ENCODE measurements around the gene OVOL2.

The OVOL2 gene

DNA sequence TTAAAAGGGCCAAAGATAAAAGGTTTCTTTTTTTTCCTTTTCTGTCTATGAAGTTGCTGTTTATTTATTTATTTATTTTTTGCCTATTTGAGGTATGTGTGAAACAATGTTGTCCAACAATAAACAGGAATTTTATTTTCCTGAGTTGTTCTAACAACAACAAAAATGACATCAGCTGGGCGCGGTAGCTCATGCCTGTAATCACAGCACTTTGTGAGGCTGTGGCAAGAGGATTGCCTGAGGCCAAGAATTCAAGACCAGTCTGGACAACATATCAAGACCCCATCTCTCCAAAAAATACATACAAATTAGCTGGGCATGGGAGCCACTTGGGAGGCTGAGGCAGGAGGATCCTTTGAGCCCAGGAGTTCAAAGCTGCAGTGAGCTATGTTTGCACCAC, 44.8 kb downstream of the OVOL2 start:
- DNase-seq (ENCODE audit: low read depth) = no peak

DNA sequence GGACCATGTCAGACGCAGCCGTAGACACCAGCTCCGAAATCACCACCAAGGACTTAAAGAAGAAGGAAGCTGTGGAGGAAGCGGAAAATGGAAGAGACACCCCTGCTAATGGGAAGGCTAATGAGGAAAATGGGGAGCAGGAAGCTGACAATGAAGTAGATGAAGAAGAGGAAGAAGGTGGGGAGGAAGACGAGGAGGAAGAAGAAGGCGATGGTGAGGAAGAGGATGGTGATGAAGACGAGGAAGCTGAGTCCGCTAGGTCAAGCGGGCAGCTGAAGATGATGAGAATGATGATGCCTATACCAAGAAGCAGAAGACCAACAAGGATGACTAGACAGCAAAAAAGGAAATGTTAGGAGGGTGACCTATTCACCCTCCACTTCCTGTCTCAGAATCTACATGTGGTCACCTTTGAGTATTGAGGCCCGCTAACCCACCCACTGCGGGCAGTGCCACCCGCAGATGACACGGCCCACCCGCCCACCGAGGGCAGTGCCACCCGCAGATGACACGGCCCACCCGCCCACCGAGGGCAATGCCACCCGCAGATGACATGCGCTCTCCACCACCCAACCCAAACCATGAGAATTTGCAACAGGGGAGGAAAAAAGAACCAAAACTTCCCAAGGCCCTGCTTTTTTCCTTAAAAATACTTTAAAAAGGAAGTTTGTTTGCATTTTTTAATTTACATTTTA, 45.6 kb downstream of the OVOL2 start:
- no peak for DNase-seq (ENCODE audit: low read depth)

GRCh38 chr20:18011482-18011881, 46.2 kb downstream of the OVOL2 start:
- no peak for DNase-seq (ENCODE audit: low read depth)

- DNase-seq (ENCODE audit: low read depth) = no peak
Observed at GRCh38 chr20:18009116-18009515, 48.6 kb downstream of the OVOL2 start.

DNA sequence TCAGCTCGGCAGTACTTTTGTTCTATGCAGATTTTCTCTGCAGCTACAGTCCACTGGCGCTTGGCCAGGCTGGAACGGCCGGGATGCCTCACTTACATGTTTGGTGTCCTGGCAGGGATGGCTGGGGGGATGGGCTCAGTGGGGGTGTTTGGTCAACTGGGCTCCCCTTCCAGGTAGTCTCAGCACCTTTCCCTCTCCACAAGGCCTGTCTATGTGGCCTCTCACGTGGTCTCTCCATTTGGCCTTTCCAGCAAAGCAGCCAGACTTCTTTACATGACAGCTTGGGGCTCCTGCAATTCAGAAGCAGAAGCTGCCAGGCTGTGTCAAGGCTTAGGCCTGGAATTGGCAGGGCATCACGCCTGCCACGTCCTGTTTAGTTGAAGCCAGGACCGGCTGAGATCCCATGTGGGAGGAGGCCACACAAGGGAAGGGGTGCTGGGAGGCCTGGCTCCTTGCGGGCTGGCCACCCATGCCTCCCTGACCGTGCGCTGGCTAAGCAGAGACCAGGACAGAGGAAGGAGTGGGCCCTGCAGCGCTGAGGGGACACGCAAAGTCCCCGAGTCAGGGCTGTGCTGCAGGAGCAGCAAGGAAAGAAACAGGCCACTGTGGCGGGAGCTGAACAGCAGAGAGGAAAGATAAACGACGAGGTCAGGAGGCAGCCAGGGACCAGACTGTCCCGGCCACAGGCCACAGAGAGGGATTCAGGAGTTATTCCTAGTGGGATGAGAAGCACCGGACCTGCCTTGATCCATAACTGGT, 50.0 kb downstream of the OVOL2 start:
- no peak for DNase-seq (ENCODE audit: low read depth)

DNA sequence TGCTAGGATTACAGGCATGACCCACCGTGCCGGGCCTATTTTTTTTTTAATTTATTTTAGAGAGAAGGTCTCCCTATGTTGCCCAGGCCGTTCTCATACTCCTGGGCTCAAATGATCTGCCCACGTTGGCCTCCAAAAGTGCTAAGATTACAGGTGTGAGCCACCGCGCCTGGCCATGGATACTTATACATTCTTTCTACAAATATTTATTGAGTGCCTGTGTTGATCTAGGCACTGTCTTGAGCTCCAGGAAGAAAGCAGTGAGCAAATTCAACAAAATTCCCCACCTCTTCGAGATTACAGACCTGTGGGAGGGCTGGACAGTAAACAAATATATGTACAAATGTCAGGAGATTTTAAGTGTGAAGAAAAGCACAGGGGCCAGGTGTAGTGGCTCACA, 51.0 kb downstream of the OVOL2 start:
- no peak for DNase-seq (ENCODE audit: low read depth)

DNA sequence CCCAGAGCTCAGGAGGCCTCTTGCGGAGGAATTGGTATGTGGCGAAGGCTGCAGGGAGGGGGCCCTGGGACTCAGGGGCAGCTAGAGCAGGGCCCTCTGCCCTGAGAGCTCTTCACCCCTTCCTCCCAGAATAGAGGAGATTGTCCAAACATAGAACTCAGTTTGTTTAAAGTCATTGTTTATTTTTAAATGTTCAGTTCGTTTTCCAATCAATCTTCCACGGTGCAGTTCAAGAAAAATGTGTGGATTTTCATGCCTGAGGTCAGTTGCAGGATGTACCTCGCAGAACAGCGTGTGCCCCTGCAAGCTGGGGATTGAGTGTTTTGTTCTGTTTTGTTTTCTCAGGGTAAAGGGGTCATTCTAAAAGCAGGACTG, 51.7 kb downstream of the OVOL2 start:
- DNase-seq (ENCODE audit: low read depth) = no peak

GRCh38 chr20:18005170-18005989, 52.3 kb downstream of the OVOL2 start:
- DNase-seq (ENCODE audit: low read depth) = no peak

DNA sequence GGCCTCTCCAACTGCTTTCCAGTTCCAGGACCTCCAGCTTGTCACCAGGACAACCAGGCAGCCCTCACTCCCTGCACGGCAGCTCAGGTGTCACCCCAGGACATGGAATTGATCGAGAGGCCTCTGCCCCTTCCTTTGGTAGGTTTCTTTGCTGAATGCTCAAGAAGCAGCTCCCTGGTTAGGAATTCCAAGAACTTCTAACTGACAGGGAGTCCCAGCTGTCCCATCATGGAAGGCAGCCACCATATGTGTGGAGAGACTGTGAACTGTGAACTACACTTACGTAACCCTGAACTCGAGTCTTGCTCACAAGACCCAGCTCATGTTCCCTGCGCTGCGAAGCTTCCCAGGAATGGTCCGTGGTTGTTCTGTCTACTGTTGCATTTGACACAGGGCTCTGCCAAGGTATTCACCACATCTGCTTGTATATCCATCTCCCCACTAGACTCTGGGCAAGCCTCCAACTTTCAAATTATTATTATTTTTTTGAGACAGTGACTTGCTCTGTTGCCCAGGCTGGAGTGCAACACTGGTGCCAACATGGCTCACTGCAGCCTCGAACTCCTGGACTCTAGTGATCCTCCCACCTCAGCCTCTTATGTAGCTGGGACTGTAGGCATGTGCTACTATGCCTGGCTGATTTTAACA, 53.2 kb downstream of the OVOL2 start:
- no peak for DNase-seq (ENCODE audit: low read depth)

GRCh38 chr20:18003897-18004296, 53.8 kb downstream of the OVOL2 start:
- no peak for DNase-seq (ENCODE audit: low read depth)

GRCh38 chr20:18001131-18001921, 56.4 kb downstream of the OVOL2 start:
- no peak for DNase-seq (ENCODE audit: low read depth)

DNA sequence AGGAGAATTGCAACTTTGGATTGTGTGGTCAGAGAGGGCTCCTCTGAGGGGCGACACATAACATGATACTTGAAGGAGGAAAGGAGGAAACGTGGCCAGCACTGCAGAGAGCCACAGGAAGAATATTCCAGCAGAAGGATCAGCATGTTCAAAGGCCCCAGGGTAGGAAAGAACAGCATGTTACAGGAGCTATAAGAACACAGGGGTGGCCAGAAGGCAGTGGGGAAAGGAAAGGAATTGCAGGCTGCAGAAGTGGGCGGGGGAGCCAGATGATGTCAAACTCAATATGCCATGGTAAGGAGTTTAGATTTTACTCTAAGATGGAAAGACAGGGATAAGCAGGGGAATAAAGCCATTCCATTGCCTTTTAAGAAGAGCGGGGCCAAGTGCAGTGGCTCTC, 58.1 kb downstream of the OVOL2 start:
- DNase-seq (ENCODE audit: low read depth) = no peak

- no peak for DNase-seq (ENCODE audit: low read depth)
Observed at GRCh38 chr20:17998446-17998845, 59.3 kb downstream of the OVOL2 start.

DNA sequence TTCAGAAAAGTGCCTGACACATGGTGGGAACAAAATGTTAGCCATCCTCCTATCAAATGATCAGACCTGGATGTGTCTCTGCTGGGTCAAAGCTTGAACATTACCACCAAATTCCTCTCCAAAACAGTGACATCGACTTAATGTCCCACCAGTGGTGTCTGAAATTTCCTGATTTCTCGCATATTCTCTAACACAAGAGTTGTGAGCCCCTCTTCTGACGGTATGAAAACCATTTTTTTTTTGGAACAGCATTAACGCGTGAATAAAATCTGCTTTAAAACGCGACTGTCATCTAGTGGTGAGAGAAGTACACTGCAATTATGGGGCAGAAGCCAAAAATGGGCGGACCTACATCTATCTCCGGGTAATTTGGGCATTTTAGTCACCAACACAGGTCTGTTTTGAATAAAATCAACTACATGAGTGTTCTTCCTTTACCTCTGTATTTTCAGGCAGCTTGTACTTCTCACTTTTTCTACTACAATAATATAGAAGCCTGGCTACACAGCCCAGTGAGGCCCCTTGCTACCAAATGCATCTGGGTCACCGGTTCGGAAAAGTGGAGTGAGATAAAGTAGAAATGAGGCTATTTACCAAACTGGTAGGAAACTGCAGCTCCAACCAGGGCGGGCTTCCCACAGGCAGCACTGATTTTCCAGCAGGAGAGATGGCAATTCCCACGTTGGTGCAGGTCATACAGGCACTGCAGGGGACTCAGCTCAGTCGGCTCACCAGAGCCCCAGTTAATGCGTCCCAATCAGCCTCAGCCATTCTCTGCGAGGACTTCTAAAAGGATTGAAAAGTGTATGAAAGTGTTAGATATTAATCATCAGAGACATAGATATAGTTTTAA, 61.5 kb downstream of the OVOL2 start:
- DNase-seq (ENCODE audit: low read depth) = peak; percentile 31

GRCh38 chr20:17993546-17993945, 64.2 kb downstream of the OVOL2 start:
- no peak for DNase-seq (ENCODE audit: low read depth)

DNA sequence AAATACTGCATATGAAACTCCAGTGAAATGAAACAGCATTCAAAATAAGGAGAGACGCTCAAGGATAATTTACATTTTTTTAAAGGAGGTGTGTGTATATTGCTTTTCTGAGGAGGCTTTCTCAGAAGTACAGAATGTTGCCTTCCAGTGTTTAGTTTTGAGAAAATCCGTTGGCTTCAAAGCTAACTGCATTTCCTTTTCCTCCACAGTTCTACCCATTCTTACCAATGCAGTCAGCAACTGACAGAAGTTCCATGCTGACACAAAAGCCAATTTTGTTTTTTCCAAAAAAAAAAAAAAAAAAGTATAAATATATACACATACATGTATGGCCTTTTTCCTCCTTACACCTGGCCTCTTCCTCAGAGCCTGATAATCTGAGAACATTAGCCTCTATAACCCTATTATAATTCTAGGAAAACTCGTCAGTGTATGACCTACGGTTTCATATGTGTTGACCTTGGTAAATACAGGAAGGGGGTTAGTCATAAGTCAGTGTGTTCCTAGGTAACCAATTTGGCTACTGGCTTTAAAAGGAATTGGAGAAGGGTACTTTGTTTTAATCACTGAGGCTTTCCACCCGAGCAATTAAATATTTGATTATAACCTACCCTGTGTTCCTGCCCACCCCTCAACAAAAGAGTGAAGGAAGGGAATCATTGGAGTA, 64.7 kb downstream of the OVOL2 start:
- no peak for DNase-seq (ENCODE audit: low read depth)

- no peak for DNase-seq (ENCODE audit: low read depth)
Observed at GRCh38 chr20:17992224-17992637, 65.5 kb downstream of the OVOL2 start.

- DNase-seq (ENCODE audit: low read depth) = no peak
Observed at GRCh38 chr20:17990278-17990972, 67.3 kb downstream of the OVOL2 start.

GRCh38 chr20:17987988-17988387, 69.7 kb downstream of the OVOL2 start:
- no peak for DNase-seq (ENCODE audit: low read depth)
